GM10266 (cell line): ENCODE data around the gene ATP5F1E.

Experiments
- DNase-seq: peaks from one replicate; pipeline ENCODE4 v3.0.0; 2012; ENCODE audit errors: extremely low spot score
- CTCF ChIP-seq: IDR thresholded peaks from 2 replicates; pipeline ENCODE4 v1.5.1; 2012; ENCODE audit warnings: mild to moderate bottlenecking, low read depth; ENCODE audit not compliant: control insufficient read depth, insufficient read depth; ENCODE audit errors: missing control alignments

Gene ATP5F1E

GRCh38 chr20:59001068-59001448, 31.1 kb downstream of the ATP5F1E start:
- DNase-seq, result no peak
- TF ChIP-seq CTCF, result no peak

- no peak for TF ChIP-seq CTCF
- no peak for DNase-seq
These were observed 31.8 kb downstream of the ATP5F1E start for GRCh38 chr20:59000326-59000725.

- no peak for TF ChIP-seq CTCF
- DNase-seq, result no peak
These were observed 33.5 kb downstream of the ATP5F1E start for GRCh38 chr20:58998656-58999055.

GRCh38 chr20:58997141-58997770, 34.9 kb downstream of the ATP5F1E start:
- no peak for TF ChIP-seq CTCF
- no peak for DNase-seq

- no peak for TF ChIP-seq CTCF
- DNase-seq, result no peak
These were observed 35.9 kb downstream of the ATP5F1E start for GRCh38 chr20:58996226-58996611.

- no peak for DNase-seq
These were observed 36.5 kb downstream of the ATP5F1E start for GRCh38 chr20:58995461-58996225.

More at GRCh38 chr20:58995461-58996225, 36.5 kb downstream of the ATP5F1E start:
- no peak for TF ChIP-seq CTCF
